ENCODE measurements around the gene BORCS5.
"Not testable (repeated sequence)": the region's sequence is repeated elsewhere in the genome, so short reads cannot be mapped to it uniquely, and the experiment has no call there.

Gene BORCS5

GRCh38 chr12:12350868-12351463 lies 5.9 kb upstream of the BORCS5 start:
- no peak overlapping the region for H3K27ac ChIP-seq (ENCODE audit: low read depth, low read length)
- no peak overlapping the region for H2BK12ac ChIP-seq (ENCODE audit: low read length)
- H3K14ac ChIP-seq (ENCODE audit: low read length) = no peak overlapping the region
- no peak for DNase-seq
- H3K36me3 ChIP-seq (ENCODE audit: control insufficient read depth in 1 of 2, insufficient read depth in 2 of 2, low read length in 2 of 2) = no peaks in the 10 kb centered on the region
- no peak overlapping the region for H2BK120ac ChIP-seq (ENCODE audit: insufficient read depth, low read length, poor library complexity)
- no CpG with 5 or more reads among the region's 3 CpGs for WGBS (ENCODE audit: extremely low coverage, insufficient coverage, insufficient read length)
- no peak overlapping the region for H3K18ac ChIP-seq (ENCODE audit: low read length)
- peaks cover 2% of the 10 kb centered on the region for H3K9me3 ChIP-seq (ENCODE audit: insufficient read depth, low read depth, low read length)
- no peak overlapping the region for H3K4me2 ChIP-seq (ENCODE audit: low read length)
- no peaks in the 10 kb centered on the region for H3K27me3 ChIP-seq (ENCODE audit: insufficient read depth, low read length)
- peaks cover 7% of the 10 kb centered on the region for H3K79me1 ChIP-seq (ENCODE audit: low read length)
- no peak overlapping the region for H4K12ac ChIP-seq (ENCODE audit: low read depth, low read length)
- H2AFZ ChIP-seq (ENCODE audit: insufficient read depth, low read length, poor library complexity) = no peak overlapping the region
- H3K4me1 ChIP-seq (ENCODE audit: control insufficient read depth in 1 of 2, insufficient read depth in 2 of 2, low read length in 2 of 2) = no peaks in the 10 kb centered on the region
- H3K23ac ChIP-seq (ENCODE audit: low read length) = no peak overlapping the region
- H2BK5ac ChIP-seq (ENCODE audit: low read depth, low read length, poor library complexity) = no peak overlapping the region
- no peak overlapping the region for H4K91ac ChIP-seq (ENCODE audit: low read depth, low read length)
- no peak overlapping the region for H3K9ac ChIP-seq (ENCODE audit: low read length)
- H3K79me2 ChIP-seq (ENCODE audit: control insufficient read depth, insufficient read depth, low read length, poor library complexity) = no peaks in the 10 kb centered on the region
- H3K4me3 ChIP-seq (ENCODE audit: low read depth, low read length) = no peak overlapping the region
- H2AK5ac ChIP-seq (ENCODE audit: low read length) = no peak overlapping the region
- no peak overlapping the region for H3K4ac ChIP-seq (ENCODE audit: low read depth, low read length)
- H4K8ac ChIP-seq (ENCODE audit: low read depth, low read length) = no peak overlapping the region

- not testable (repeated sequence) for H2BK12ac ChIP-seq (ENCODE audit: low read length); H3K27ac ChIP-seq (ENCODE audit: low read depth, low read length); H4K8ac ChIP-seq (ENCODE audit: low read depth, low read length); H2BK120ac ChIP-seq (ENCODE audit: insufficient read depth, low read length, poor library complexity); H2BK5ac ChIP-seq (ENCODE audit: low read depth, low read length, poor library complexity); H3K4me3 ChIP-seq (ENCODE audit: low read depth, low read length); H3K9me3 ChIP-seq (ENCODE audit: insufficient read depth, low read depth, low read length); H3K9ac ChIP-seq (ENCODE audit: low read length); H3K27me3 ChIP-seq (ENCODE audit: insufficient read depth, low read length); H2AK5ac ChIP-seq (ENCODE audit: low read length); H3K36me3 ChIP-seq (ENCODE audit: control insufficient read depth in 1 of 2, insufficient read depth in 2 of 2, low read length in 2 of 2); H3K14ac ChIP-seq (ENCODE audit: low read length); H3K23ac ChIP-seq (ENCODE audit: low read length); H3K79me2 ChIP-seq (ENCODE audit: control insufficient read depth, insufficient read depth, low read length, poor library complexity); H4K12ac ChIP-seq (ENCODE audit: low read depth, low read length); H3K79me1 ChIP-seq (ENCODE audit: low read length); H3K4me1 ChIP-seq (ENCODE audit: control insufficient read depth in 1 of 2, insufficient read depth in 2 of 2, low read length in 2 of 2); DNase-seq; H3K4ac ChIP-seq (ENCODE audit: low read depth, low read length); H3K4me2 ChIP-seq (ENCODE audit: low read length); H3K18ac ChIP-seq (ENCODE audit: low read length); H2AFZ ChIP-seq (ENCODE audit: insufficient read depth, low read length, poor library complexity); H4K91ac ChIP-seq (ENCODE audit: low read depth, low read length)
- WGBS (ENCODE audit: extremely low coverage, insufficient coverage, insufficient read length) = no CpG with 5 or more reads among the region's 19 CpGs
Measured at GRCh38 chr12:12351468-12352185, 5.3 kb upstream of the BORCS5 start.

- no peak overlapping the region for H4K91ac ChIP-seq (ENCODE audit: low read depth, low read length)
- H3K4ac ChIP-seq (ENCODE audit: low read depth, low read length) = no peak overlapping the region
- H2BK5ac ChIP-seq (ENCODE audit: low read depth, low read length, poor library complexity) = no peak overlapping the region
- no peak overlapping the region for H4K12ac ChIP-seq (ENCODE audit: low read depth, low read length)
- H2AK5ac ChIP-seq (ENCODE audit: low read length) = no peak overlapping the region
- no peak overlapping the region for H4K8ac ChIP-seq (ENCODE audit: low read depth, low read length)
- peaks cover 5% of the 10 kb centered on the region for H3K9me3 ChIP-seq (ENCODE audit: insufficient read depth, low read depth, low read length)
- no peak overlapping the region for H3K18ac ChIP-seq (ENCODE audit: low read length)
- no CpG with 5 or more reads among the region's 1 CpG for WGBS (ENCODE audit: extremely low coverage, insufficient coverage, insufficient read length)
- DNase-seq = no peak
- no peak overlapping the region for H3K4me3 ChIP-seq (ENCODE audit: low read depth, low read length)
- H3K4me2 ChIP-seq (ENCODE audit: low read length) = no peak overlapping the region
- H2AFZ ChIP-seq (ENCODE audit: insufficient read depth, low read length, poor library complexity) = no peak overlapping the region
- no peak overlapping the region for H3K9ac ChIP-seq (ENCODE audit: low read length)
- no peak overlapping the region for H3K14ac ChIP-seq (ENCODE audit: low read length)
- peaks cover 11% of the 10 kb centered on the region for H3K79me1 ChIP-seq (ENCODE audit: low read length)
- H3K79me2 ChIP-seq (ENCODE audit: control insufficient read depth, insufficient read depth, low read length, poor library complexity) = peaks cover 4% of the 10 kb centered on the region
- H3K27me3 ChIP-seq (ENCODE audit: insufficient read depth, low read length) = no peaks in the 10 kb centered on the region
- H3K23ac ChIP-seq (ENCODE audit: low read length) = no peak overlapping the region
- H3K4me1 ChIP-seq (ENCODE audit: control insufficient read depth in 1 of 2, insufficient read depth in 2 of 2, low read length in 2 of 2) = no peaks in the 10 kb centered on the region
- H3K27ac ChIP-seq (ENCODE audit: low read depth, low read length) = no peak overlapping the region
- no peak overlapping the region for H2BK120ac ChIP-seq (ENCODE audit: insufficient read depth, low read length, poor library complexity)
- no peaks in the 10 kb centered on the region for H3K36me3 ChIP-seq (ENCODE audit: control insufficient read depth in 1 of 2, insufficient read depth in 2 of 2, low read length in 2 of 2)
- no peak overlapping the region for H2BK12ac ChIP-seq (ENCODE audit: low read length)
Measured at GRCh38 chr12:12353276-12353675, 3.6 kb upstream of the BORCS5 start.

GRCh38 chr12:12353807-12354206 lies 3.1 kb upstream of the BORCS5 start:
- no peak overlapping the region for H4K12ac ChIP-seq (ENCODE audit: low read depth, low read length)
- H3K23ac ChIP-seq (ENCODE audit: low read length) = no peak overlapping the region
- H3K14ac ChIP-seq (ENCODE audit: low read length) = no peak overlapping the region
- no peak overlapping the region for H2AFZ ChIP-seq (ENCODE audit: insufficient read depth, low read length, poor library complexity)
- no peak overlapping the region for H3K27ac ChIP-seq (ENCODE audit: low read depth, low read length)
- peaks cover 4% of the 10 kb centered on the region for H3K79me2 ChIP-seq (ENCODE audit: control insufficient read depth, insufficient read depth, low read length, poor library complexity)
- H4K91ac ChIP-seq (ENCODE audit: low read depth, low read length) = no peak overlapping the region
- H3K18ac ChIP-seq (ENCODE audit: low read length) = no peak overlapping the region
- no peak overlapping the region for H3K9ac ChIP-seq (ENCODE audit: low read length)
- H2BK5ac ChIP-seq (ENCODE audit: low read depth, low read length, poor library complexity) = no peak overlapping the region
- no peaks in the 10 kb centered on the region for H3K36me3 ChIP-seq (ENCODE audit: control insufficient read depth in 1 of 2, insufficient read depth in 2 of 2, low read length in 2 of 2)
- no peak overlapping the region for H3K4me3 ChIP-seq (ENCODE audit: low read depth, low read length)
- H2AK5ac ChIP-seq (ENCODE audit: low read length) = no peak overlapping the region
- H3K9me3 ChIP-seq (ENCODE audit: insufficient read depth, low read depth, low read length) = peaks cover 5% of the 10 kb centered on the region
- no peak overlapping the region for H4K8ac ChIP-seq (ENCODE audit: low read depth, low read length)
- H2BK120ac ChIP-seq (ENCODE audit: insufficient read depth, low read length, poor library complexity) = no peak overlapping the region
- H3K4ac ChIP-seq (ENCODE audit: low read depth, low read length) = no peak overlapping the region
- no peak overlapping the region for H3K4me2 ChIP-seq (ENCODE audit: low read length)
- WGBS (ENCODE audit: extremely low coverage, insufficient coverage, insufficient read length) = no CpG with 5 or more reads among the region's 5 CpGs
- no peaks in the 10 kb centered on the region for H3K4me1 ChIP-seq (ENCODE audit: control insufficient read depth in 1 of 2, insufficient read depth in 2 of 2, low read length in 2 of 2)
- H3K27me3 ChIP-seq (ENCODE audit: insufficient read depth, low read length) = no peaks in the 10 kb centered on the region
- no peak overlapping the region for H2BK12ac ChIP-seq (ENCODE audit: low read length)
- no peak for DNase-seq
- peaks cover 11% of the 10 kb centered on the region for H3K79me1 ChIP-seq (ENCODE audit: low read length)

All from trophoblast cell (in vitro differentiated cells and primary cell).